ENCODE data around the gene NUDT1.

NUDT1 gene

GRCh38 chr7:2299870-2300512, 58.0 kb downstream of the NUDT1 start:
- no peak for DNase-seq (ENCODE audit: low spot score)
